Fibroblast of the conjunctiva (primary cell): ENCODE data around the gene ANKRD12.

ENCODE experiments used
- DNase-seq: peaks from one replicate; pipeline ENCODE4 v3.0.0-alpha.2; 2010; ENCODE audit warnings: low read depth

The ANKRD12 gene

DNA sequence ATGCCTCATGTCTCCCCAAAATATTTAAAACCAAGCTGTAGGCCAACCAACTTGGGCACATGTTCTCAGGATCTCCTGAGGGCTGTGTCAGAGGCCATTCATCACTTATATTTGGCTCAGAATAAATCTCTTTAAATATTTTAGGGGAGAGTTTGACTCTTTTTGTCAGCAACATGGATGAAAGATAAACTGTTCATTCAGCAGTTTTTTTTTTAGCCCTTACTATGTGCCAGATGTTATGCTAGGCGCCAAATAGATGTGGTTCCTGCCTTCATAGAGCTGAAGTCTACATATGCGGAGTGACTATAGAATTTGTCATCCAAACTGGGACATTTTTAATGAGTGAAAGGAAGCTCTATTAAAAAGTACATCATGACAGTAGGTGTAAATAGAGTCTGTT is 155.5 kb downstream of the ANKRD12 start:
- no peak for DNase-seq

DNA sequence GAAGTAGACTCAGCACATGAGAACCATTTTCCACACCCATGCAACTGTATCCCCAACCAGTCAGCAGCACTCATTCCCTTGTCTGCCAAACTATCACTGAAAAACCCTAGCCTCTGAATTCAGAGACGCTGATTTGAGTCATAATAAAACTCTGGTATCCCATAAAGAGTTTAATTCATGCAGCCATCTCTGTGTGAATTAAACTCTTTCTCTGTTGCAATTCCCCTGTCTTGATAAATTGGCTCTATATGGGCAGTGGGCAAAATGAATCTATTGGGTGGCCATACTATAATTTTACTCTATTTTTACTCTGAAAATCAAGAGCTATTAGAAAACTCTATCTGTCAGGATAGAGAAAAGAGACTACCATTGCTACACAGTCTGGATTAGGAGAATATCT is 157.4 kb downstream of the ANKRD12 start:
- no peak for DNase-seq

DNA sequence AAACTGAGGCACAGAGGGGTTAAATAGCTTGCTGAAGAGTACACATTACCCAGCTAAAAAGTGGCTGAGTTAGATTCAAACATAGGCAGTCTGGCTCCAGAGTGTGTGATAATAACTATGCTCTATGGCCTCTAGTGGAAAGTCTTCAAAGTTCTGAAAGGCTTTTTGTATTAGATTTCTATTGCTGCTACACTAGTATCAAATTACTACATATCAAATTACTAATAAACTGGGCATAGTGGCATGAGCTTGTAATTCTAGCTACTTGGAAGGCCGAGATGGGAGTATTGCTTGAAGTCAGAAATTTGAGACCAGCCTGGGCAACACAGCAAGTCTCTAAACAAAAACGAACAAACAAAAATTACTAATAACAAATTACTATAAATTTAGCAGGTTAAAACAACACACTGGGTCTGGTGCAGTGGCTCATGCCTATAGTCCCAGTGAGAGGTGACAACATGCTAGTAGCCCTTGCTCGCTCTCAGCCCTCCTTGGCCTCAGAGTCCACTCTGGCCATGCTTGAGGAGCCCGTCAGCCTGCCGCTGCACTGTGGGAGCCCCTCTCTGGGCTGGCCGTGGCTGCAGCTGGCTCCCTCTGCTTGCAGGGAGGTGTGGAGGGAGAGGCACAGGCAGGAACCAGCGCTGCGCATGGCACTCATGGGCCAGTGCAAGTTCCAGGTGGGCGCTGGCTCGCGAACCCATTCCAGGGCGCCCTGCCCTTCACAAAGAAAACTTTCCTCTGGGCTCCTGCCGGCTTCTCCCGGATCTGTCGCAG is 159.8 kb downstream of the ANKRD12 start:
- no peak for DNase-seq

DNA sequence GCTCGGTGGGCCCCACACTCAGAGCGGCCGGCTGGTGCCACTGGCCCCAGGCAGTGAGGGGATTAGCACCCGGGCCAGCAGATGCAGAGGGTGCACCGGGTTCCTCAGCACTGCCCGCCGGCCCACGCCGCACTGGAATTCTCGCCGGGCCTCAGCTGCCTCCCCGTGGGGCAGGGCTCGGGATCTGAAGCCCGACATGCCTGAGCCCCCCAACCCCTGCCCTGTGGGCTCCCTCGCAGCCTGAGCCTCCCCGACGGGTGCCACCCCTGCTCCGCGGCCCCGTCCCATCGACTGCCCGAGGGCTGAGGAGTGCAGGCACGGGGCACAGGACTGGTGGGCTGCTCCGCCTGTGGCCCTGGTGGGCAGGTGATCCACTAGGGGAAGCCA is 160.4 kb downstream of the ANKRD12 start:
- no peak for DNase-seq

DNA sequence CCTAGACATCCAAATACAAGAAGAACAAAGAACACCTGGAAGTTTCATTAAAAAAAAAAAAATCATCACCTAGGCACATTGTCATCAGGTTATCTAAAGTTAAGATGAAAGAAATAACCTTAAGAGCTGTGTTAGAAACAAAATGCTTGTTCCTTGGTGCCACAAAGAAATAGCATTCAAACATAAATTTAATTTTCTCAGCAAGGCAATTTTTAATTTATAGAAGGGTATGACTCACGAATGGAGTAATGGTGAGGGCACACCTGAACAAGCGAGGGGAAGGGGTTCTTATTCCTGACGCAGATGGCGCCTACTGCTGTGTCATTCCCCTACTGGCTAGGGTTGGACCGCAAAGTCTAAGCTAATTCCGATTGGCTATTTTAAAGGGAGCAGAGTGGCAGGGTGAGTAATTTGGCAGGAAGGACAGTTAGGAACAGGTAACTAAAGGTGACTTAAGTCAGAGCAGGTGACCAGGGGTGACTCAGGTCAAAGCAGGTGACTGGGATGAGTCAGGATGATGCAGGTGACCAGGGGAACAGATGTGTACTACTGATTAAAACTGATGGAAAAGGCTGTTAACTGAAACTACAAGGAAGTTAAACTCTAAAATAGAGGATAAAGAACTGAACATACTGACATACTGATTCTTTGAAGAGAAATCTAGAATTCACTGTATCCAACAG is 167.9 kb downstream of the ANKRD12 start:
- no peak for DNase-seq

DNA sequence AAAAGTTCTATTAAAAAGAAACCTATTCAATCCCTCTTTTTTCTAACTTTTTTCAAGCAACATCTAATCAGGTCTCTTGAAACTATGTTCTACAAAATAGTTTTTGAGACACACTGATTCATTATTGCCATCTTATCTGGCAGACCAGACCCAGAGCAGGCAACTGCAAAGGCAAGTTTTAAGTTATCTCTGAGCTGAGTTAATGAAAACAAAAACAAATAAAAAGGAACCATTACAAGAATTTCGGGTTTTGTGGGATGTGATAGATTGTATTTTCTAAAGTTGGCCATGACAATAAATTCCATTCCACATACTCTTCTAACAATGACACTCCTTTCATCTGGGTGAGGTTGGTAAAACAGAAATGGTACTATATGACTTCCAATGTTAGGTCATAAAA is 182.8 kb downstream of the ANKRD12 start:
- no peak for DNase-seq

DNA sequence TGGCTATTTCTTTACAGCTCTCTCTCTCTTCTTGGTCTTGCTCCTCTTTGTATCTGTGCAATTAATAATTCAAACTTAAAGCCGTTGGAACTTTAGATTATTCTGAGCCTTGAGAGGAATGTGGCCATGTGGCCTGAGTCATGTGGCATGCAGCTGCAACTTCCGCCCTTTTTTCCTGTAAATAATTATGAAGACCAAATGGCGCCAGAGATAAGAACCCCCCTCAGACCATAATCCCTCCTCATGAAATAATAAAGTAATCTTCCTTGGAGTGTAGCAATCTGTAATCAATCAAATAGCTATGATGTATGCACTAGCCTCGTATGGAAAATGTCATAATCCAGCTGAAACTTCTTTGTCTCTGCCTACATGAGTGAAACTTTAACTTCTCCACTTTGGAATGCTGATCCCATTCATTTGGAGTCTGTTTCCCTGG is 184.5 kb downstream of the ANKRD12 start:
- DNase-seq, result no peak

DNA sequence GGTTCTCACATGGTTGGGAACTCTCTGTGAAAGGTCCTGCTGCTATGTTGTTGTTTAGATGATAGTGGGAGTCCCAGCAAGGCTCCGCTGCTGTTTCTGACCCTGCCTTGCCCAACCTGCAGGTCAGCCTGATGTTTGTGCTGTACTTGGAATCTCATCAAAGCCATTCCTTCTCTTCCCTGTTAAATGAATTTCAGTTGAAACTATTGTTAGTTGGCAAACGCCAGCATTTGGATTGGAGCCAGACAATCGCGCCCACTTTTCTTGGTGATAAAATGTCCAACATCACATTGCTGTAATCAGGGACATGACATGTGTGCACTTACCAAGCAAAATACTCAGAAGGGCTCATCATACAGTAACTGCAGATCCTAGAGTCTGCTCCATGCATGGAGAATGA is 185.2 kb downstream of the ANKRD12 start:
- no peak for DNase-seq

DNA sequence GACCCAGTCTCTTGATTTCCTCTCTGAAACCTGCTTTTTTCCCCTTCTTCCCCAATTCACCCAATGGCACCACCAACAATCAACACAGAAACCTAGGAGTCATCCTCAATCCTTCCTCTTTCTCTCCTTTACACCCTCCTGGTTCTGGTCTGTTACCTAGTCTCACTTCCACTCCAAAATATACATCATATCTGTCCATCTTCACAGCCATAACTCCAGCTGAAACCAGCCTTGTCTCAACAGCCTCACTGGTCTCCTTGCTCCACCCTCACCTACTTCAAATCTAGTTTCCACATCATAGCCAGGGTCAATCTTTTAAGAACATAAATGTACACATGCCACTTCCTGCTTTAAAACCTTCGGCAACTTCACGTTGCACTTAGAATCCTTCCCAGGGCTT is 186.2 kb downstream of the ANKRD12 start:
- DNase-seq, result no peak

DNA sequence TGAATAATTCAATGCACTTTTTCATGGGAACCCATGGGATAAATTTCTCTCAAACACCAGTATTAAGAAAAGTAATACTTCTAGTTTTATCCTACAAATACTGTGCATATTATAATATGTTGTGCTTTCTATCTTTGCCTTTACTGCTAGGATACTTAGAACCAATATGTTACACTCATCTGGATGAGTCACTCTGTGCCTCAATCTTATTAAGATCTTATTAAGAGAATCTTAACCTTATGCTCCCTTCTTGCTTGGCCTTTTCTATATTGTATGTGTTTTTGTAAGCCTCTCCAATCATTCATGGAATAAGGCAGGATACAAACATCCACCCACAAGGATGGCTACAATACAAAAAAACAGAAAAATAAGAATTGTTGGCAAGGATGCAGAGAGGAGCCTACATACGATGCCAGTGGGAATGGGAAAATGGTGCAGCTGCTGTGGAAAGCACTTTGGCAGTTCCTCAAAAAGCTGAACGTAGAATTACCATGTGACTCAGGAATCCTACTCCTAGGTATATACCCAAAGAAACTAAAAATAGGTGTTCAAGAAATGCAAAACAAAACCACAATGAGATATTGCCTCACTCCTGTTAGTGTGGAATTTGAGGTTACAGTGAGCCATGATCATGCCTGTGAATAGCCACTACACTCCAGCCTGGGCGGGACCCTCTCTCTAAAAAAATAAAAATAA is 187.3 kb downstream of the ANKRD12 start:
- DNase-seq, result no peak

DNA sequence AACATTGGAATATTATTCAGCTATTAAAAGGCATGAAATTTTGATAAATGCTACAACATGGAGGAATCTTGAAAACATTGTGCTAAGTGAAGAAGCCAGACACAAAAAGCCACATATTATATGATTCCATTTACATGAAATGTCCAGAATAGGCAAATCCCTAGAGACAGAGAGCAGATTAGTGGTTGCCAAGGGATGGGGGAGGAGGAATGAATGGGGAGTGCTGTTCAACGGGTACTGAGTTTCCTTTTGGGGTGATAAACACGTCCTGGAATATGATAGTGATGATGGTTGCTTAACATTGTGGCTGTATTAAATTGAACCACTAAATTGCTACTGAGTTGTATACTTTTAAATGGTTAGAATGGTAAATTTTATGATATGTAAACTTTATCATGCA is 189.1 kb downstream of the ANKRD12 start:
- no peak for DNase-seq

DNA sequence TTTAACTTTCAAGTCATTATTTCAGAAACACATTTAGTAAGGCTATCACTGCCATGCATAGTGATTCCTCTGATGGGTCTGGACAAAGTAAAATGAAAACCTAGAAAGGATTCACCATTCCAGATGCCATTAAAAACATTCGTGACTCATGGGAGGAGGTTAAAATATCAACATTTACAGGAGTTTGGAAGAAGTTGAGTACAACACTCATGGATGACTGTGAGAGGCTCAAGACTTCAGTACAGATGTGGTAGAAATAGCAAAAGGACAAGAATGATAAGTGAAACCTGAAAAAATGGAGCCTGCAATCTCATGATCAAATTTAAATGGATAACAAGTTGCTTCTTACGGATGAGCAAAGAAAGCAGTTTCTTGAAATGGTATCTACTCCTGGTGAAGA is 192.2 kb downstream of the ANKRD12 start:
- DNase-seq, result no peak

DNA sequence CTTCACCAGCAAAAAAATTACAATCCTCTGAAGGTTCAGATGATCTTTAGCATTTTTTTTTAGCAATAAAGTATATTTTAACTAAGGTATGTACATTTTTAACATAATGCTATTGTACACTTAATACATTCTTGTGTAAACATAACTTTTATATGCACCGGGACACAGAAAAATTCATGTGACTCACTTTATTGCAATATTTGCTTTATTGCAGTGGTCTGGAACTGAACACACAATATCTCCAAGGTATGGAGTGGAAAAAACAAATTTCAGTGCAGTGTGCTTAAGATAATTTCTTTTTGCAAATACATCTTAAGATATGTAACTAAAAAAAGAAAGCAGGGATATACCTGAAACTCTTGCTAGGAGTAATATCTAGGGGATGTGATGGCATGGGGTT is 192.9 kb downstream of the ANKRD12 start:
- no peak for DNase-seq

DNA sequence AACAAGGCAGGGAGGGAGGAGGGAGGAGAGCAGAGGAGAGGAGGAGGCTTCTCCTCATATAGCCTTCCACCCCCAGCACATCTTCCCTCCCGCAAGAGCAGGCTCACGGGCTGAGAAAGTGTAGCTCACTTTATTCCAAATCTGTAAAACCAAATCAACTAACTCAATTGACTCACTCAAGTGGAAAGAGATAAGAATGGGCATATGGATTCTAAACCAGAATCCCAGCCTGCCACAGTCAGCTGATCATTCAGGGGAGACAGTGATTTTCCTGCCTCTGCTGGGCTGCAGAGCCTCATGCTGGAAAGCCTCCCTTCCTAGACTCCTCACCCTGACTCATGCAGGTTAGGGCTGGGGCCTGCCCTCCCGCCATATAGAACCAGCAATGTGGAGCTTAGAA is 193.8 kb downstream of the ANKRD12 start:
- no peak for DNase-seq

DNA sequence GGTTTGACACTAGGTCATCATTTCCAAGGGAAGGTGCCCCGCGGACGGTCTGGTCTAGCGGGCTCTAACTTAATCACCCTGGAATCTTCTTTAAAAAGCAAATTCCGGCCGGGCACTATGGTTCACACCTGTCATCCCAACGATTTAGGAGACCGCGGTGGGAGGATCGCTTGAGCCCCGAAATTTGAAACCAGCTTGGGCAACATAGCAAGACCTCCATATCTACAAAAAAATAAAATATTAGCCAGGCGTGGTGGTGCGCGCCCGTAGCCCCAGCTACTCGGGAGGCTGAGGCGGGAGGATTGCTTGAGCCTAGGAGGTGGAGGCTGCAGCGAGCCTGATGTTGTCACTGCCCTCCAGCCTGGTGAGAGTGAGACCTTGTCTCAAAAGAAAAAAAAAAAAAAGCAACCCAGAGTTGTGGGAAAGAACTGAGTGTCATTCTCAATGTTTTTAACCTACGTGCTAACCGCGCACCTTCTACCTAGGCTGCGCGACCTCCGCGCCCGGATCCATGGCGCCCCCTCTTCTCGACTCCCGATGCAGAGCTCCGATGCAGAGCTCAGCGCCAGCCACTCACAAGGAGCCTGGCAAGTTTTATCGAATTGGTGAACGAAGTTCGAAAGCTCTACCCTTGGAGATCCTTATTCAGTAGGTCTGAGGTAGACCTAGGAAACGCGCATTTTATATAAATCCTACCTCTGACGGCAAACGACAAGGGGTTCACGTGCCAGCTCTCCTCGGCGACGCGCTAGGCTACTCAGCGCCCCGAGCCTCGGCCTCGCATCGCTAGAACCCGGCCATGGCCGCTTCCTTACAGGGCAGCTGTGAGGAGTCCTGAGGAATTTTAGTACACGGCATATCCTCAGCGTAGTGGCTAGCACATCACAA is 197.1 kb downstream of the ANKRD12 start:
- no peak for DNase-seq

DNA sequence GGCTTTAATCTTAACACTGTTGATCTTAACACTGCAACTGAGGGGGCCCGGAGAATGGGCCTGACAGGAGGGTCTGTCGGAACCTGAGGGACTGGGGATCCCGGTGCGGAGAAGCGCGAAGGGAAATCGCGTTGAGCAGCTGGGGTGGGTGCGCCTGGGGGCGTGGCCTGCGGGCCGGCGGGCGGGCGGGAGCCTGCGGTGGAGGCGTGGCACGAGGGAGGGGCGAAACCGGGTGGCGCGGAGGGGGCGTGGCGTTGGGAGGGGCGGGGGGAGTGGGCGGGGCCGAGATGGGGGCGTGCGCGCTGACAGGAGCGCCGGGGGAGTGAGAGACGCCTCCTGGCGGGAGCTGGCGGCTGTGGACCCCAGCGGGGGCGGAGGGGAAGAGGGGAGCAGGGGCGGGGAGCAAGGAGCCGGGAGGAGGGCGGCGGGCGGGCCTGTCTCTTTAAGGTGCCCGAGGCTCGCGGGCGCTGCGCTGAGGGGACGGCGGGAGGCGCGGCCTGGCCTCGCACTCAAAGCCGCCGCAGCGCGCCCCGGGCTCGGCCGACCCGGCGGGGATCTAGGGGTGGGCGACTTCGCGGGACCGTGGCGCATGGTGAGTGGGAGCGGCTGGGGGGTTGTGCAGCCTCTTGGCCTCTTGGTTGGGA is 197.9 kb downstream of the ANKRD12 start, which contains the start of gene TWSG1:
TWSG1 (plus strand) TSS at position 445 of the 644 bp plus-strand sequence. CDS start 2,457 bp downstream, outside the sequence.
- DNase-seq, result peak; percentile 92

DNA sequence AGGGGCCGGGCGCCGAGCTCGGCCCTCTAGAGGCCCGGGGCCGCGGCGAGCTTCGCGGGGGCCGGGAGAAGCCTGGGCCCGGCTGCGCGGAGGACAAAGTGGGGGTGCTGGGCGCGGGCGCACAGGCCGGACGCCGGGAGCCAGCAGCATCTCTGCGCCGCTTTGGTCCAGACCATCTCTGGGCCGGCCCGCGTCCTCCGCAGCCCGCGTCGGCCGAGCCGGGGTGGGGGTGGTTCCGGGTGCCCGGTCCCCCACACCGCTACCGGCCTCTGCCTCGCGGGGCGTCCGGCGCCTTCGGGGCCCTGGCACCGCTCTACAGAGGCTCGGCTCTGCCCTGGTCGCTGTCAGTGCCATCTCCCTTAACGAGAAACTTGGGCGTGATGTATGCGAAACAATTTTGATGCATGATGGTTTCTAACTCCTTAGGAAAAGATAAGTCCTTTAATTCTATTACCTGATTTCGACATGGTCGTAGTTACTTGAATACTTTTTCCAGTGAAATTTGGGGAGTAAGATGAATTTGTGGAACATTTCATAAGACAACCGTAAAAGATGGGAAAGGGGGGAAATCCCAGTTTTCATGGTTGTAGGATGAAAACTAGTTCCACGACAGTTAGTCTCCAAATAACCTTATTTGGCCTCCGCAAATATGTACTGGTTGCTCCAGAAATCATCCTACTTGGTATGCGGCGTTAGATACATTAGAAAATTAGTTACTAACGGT is 198.6 kb downstream of the ANKRD12 start:
- DNase-seq, result no peak
